Common myeloid progenitor, CD34-positive (primary cell): ENCODE measurements around the gene IMMP2L.

Experiments
- CTCF ChIA-PET: fragments of 350-600 bp; sonication (Branson Sonifier 250); formaldehyde crosslinking; loops from one replicate; lab custom pipeline; 2021; ENCODE audit warnings: antibody characterized with exemption; lab: Charles Lee
- POLR2A ChIA-PET: fragments of 350-600 bp; sonication (Branson Sonifier 250); formaldehyde crosslinking; loops from one replicate; lab custom pipeline; 2021; ENCODE audit warnings: antibody characterized with exemption; lab: Charles Lee
- DNase-seq, 3 donors: peaks; one replicate each; pipeline versions ENCODE4 v3.0.0 to v3.0.0-alpha.2; 2013
- H3K27ac ChIP-seq, 2 experiments: 1 replicate in 1 of 2; 2 replicates in 1 of 2; pipeline ENCODE4 v1.7.0; 2013; ENCODE audit warnings: inconsistent platforms in 2 of 2, low read length in 2 of 2, mild to moderate bottlenecking in 2 of 2, low read depth in 1 of 2, moderate library complexity in 1 of 2; ENCODE audit not compliant: severe bottlenecking in 2 of 2, insufficient read depth in 1 of 2, poor library complexity in 1 of 2
- H3K27me3 ChIP-seq, 5 experiments: replicated peaks in 2 of 5; 1 replicate in 3 of 5; 2 replicates in 2 of 5; pipeline versions ENCODE4 v1.6.1 to v1.7.0; 2013; ENCODE audit warnings: low read length in 4 of 5, mild to moderate bottlenecking in 2 of 5, moderate library complexity in 2 of 5, inconsistent platforms in 1 of 5; ENCODE audit not compliant: insufficient read depth in 5 of 5, control insufficient read depth in 4 of 5
- H3K36me3 ChIP-seq, 4 experiments: 1 replicate in 2 of 4; 2 replicates in 2 of 4; pipeline versions ENCODE4 v1.6.1 to v1.7.0; 2013; ENCODE audit warnings: low read length in 3 of 4, control low read depth in 1 of 4, mild to moderate bottlenecking in 1 of 4; ENCODE audit not compliant: control insufficient read depth in 4 of 4, insufficient read depth in 4 of 4
- H3K4me1 ChIP-seq, 4 experiments: 1 replicate in 3 of 4; 2 replicates in 1 of 4; pipeline versions ENCODE4 v1.6.1 to v1.7.1; 2013; ENCODE audit warnings: low read length in 3 of 4, mild to moderate bottlenecking in 3 of 4, control low read depth in 1 of 4, inconsistent platforms in 1 of 4, moderate library complexity in 1 of 4; ENCODE audit not compliant: control insufficient read depth in 4 of 4, insufficient read depth in 4 of 4; ENCODE audit errors: control extremely low read depth in 1 of 4
- H3K4me3 ChIP-seq, 7 experiments: 1 replicate in 4 of 7; 2 replicates in 3 of 7; pipeline versions ENCODE4 v1.5.1 to v1.7.0; 2013; ENCODE audit warnings: mild to moderate bottlenecking in 7 of 7, low read length in 6 of 7, moderate library complexity in 6 of 7, inconsistent platforms in 2 of 7, low read depth in 2 of 7, control low read depth in 1 of 7; ENCODE audit not compliant: insufficient read depth in 4 of 7, control insufficient read depth in 1 of 7; ENCODE audit errors: extremely low read depth in 1 of 7
- H3K9me3 ChIP-seq, 5 experiments: 1 replicate in 4 of 5; 2 replicates in 1 of 5; pipeline versions ENCODE4 v1.6.1 to v1.7.1; 2013; ENCODE audit warnings: low read length in 4 of 5, mild to moderate bottlenecking in 2 of 5, inconsistent platforms in 1 of 5, low read depth in 1 of 5, moderate library complexity in 1 of 5; ENCODE audit not compliant: control insufficient read depth in 4 of 5, insufficient read depth in 2 of 5; ENCODE audit errors: control extremely low read depth in 1 of 5
- WGBS: methylation state at CpG from one replicate; pipeline ENCODE4 v1.1.5; 2013; ENCODE audit not compliant: insufficient coverage; 5-methylcytosine and 5-hydroxymethylcytosine counted together

The IMMP2L gene

DNA sequence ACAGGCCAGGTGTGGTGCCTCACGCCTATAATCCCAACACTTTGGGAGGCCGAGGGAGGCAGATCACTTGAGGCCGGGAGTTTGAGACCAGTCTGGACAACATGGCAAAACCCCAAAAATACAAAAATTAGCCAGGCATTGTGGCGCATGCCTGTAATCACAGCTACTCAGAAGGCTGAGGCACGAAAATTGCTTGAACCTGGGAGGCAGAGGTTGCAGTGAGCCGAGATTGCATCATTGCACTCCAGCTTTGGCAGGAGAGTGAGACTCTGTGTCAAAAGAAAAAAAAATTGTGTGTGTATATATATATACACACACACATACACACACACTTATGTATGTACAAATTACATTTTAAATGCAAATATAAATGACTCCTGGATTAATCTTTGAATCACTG lies 548.2 kb downstream of the IMMP2L start:
- no peak overlapping the region for H3K4me3 ChIP-seq
- POLR2A ChIA-PET, result no interaction called here
- DNase-seq, result no peak
- no peaks in the 10 kb centered on the region for H3K27me3 ChIP-seq
- no peaks in the 10 kb centered on the region for H3K36me3 ChIP-seq
- CTCF ChIA-PET, result no interaction called here
- H3K27ac ChIP-seq, result no peak overlapping the region
- peaks cover 0 to 12% (median 4%) of the 10 kb centered on the region in 4 experiments for H3K4me1 ChIP-seq
- 100% methylated on average over 3 of the region's 6 CpGs for WGBS
- H3K9me3 ChIP-seq, result no peaks in the 10 kb centered on the region

DNA sequence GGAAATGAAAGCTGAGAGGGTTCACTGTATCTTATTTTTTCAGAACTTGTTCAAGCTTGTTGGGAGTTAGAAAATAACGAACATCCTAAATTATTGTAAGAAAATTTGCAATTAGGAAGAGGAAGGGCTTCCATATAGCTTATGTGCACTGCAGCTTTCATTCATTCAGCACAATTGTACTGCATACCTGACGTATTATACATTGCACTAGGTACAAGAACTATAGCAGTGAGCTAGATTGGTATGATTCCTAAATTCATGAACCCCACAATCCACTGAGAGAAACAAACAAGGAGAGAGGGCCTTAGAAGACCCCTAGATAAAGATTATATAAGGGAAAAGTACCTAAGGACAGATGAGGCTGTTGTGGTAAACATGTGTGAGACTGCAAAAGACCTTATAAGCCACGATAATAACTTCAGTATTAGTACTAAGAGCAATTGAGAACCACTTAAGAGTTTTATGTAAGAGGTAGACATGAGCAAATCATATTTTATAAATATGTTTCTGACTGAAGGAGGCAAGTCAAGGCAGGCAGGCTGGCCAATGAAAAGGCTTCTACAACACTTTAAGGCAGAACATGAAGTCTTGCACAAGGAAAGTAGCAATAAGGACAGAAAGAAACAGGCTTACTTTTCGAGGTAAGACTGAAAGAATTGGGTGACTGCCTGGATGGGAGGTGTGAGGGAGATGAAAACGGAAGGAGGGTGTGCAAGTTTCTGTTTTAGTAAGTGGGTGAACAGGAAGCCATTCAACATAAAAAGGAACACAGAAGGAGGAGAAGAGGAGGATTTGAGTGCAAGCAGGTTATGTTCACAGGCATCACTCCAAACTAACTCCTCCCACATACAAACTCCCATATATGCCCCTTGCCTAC lies 549.3 kb downstream of the IMMP2L start:
- Histone ChIP-seq H3K9me3 (no peaks in the 10 kb centered on the region), H3K4me3 (no peak overlapping the region), H3K27ac (no peak overlapping the region), H3K4me1 (peaks cover 0 to 10% (median 4%) of the 10 kb centered on the region in 4 experiments), H3K36me3 (no peaks in the 10 kb centered on the region), H3K27me3 (no peaks in the 10 kb centered on the region)
- ChIA-PET POLR2A (no interaction called here), CTCF (no interaction called here)
- 40% methylated on average over 3 of the region's 5 CpGs for WGBS
- peak in 2 of 3 donors; percentile 41 to 51 for DNase-seq

DNA sequence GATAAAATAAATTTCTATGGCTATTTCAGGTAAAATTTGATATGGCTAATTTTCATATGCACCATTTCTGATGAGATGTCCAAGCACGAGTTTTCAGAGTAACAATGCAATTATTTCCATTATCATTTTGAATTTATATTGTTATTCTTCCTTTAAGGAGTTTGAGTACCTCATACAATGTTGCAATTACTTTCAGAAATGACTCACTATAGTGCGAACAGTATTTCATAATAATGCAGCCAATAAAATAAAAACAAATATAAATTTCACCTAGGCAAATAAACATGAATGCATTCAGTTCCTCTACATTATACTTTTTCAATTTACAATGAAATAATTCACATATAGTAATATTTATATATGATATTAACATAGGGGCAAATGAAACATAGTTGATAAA lies 550.1 kb downstream of the IMMP2L start:
- ChIA-PET CTCF (no interaction called here), POLR2A (no interaction called here)
- Histone ChIP-seq H3K27ac (no peak overlapping the region), H3K36me3 (no peaks in the 10 kb centered on the region), H3K27me3 (no peaks in the 10 kb centered on the region), H3K4me3 (no peak overlapping the region), H3K4me1 (peaks cover 0 to 10% (median 4%) of the 10 kb centered on the region in 4 experiments), H3K9me3 (no peaks in the 10 kb centered on the region)
- no peak for DNase-seq
- WGBS, result no CpG with 5 or more reads among the region's 2 CpGs

- CTCF ChIA-PET, result no interaction called here
- POLR2A ChIA-PET, result no interaction called here
- Histone ChIP-seq H3K4me1 (peaks cover 0 to 10% (median 4%) of the 10 kb centered on the region in 4 experiments), H3K36me3 (no peaks in the 10 kb centered on the region), H3K27ac (no peak overlapping the region), H3K9me3 (no peaks in the 10 kb centered on the region), H3K27me3 (no peaks in the 10 kb centered on the region), H3K4me3 (no peak overlapping the region)
- whole genome bisulfite sequencing, result no CpG with 5 or more reads among the region's 3 CpGs
- no peak for DNase-seq
Observed at GRCh38 chr7:111011520-111011919, 550.8 kb downstream of the IMMP2L start.

DNA sequence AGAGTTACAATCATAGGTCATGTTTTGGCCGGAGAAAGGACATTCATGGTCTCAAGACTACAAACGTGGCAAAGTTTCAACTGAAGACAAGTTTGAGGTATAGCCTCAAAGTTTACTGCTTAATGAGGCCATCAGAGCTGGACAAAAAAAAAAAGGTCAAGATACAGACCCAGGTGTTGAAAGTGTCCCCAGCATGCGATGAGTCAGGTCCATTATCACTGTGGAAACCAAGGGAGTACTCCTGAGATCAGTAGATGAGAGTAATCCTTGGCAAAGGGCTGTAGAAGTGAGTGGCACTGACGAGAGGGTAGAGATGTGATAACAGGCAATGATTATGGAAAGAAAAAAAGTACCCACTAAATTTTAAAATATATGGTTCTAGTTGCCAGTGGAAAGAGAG lies 551.5 kb downstream of the IMMP2L start:
- DNase-seq, result no peak
- Histone ChIP-seq H3K4me3 (no peak overlapping the region), H3K9me3 (no peaks in the 10 kb centered on the region), H3K36me3 (no peaks in the 10 kb centered on the region), H3K27me3 (no peaks in the 10 kb centered on the region), H3K27ac (no peak overlapping the region), H3K4me1 (peaks cover 0 to 10% (median 4%) of the 10 kb centered on the region in 4 experiments)
- ChIA-PET POLR2A (no interaction called here), CTCF (no interaction called here)
- WGBS, result 90% methylated on average over 3 of the region's 4 CpGs

- CTCF ChIA-PET, result no interaction called here
- H3K9me3 ChIP-seq, result no peaks in the 10 kb centered on the region
- H3K4me3 ChIP-seq, result no peak overlapping the region
- H3K4me1 ChIP-seq, result peaks cover 0 to 10% (median 4%) of the 10 kb centered on the region in 4 experiments
- H3K27me3 ChIP-seq, result no peaks in the 10 kb centered on the region
- 60% methylated on average over 1 of the region's 1 CpG for WGBS
- POLR2A ChIA-PET, result no interaction called here
- peak in 2 of 3 donors; percentile 24 to 32 for DNase-seq
- no peaks in the 10 kb centered on the region for H3K36me3 ChIP-seq
- no peak overlapping the region for H3K27ac ChIP-seq
Observed at GRCh38 chr7:111009526-111010040, 552.7 kb downstream of the IMMP2L start.

DNA sequence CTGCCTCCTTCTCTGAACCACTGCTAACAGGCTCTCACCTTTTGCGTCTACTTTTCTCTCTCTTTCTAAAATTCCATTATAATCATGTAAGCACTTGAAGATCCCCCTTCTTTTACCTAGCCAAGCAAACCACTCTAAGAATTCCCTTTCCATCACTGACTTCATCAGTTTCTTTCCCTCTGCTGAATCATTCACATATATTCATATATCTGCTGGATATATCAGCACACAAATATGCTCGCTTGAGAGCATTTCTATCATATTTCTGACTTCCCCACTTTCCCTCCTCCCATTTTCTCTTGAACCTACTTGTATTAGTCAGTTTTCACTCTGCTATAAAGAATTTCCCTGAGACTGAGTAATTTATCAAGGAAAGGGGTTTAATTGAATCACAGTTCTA lies 555.6 kb downstream of the IMMP2L start:
- H3K4me1 ChIP-seq, result no peaks in the 10 kb centered on the region
- CTCF ChIA-PET, result no interaction called here
- H3K9me3 ChIP-seq, result no peaks in the 10 kb centered on the region
- POLR2A ChIA-PET, result no interaction called here
- no peaks in the 10 kb centered on the region for H3K27me3 ChIP-seq
- no peak overlapping the region for H3K27ac ChIP-seq
- 100% methylated on average over 2 of the region's 2 CpGs for WGBS
- no peaks in the 10 kb centered on the region for H3K36me3 ChIP-seq
- no peak overlapping the region for H3K4me3 ChIP-seq
- no peak for DNase-seq
